HEK293 (cell line): ENCODE data around the gene CCDC17.

Experiments used
- CTCF ChIP-seq: fragments of 450-650 bp; formaldehyde crosslinking; IDR thresholded peaks from 2 replicates; pipeline ENCODE4 v1.5.1; 2016; ENCODE audit warnings: missing biosample characterization, missing genetic modification characterization
- HIC1 ChIP-seq: fragments of 450-650 bp; formaldehyde crosslinking; IDR thresholded peaks from 2 replicates; pipeline ENCODE4 v1.5.1; 2016; ENCODE audit warnings: missing biosample characterization, missing genetic modification characterization
- KLF16 ChIP-seq: fragments of 450-650 bp; formaldehyde crosslinking; IDR thresholded peaks from 2 replicates; pipeline ENCODE4 v1.5.1; 2017; ENCODE audit warnings: missing biosample characterization, missing genetic modification characterization
- OSR2 ChIP-seq: fragments of 450-650 bp; formaldehyde crosslinking; IDR thresholded peaks from 2 replicates; pipeline ENCODE4 v1.5.1; 2016; ENCODE audit warnings: missing biosample characterization, missing genetic modification characterization
- PRDM10 ChIP-seq: fragments of 450-650 bp; formaldehyde crosslinking; IDR thresholded peaks from 2 replicates; pipeline ENCODE4 v1.5.1; 2016; ENCODE audit warnings: missing biosample characterization, missing genetic modification characterization
- REPIN1 ChIP-seq: fragments of 450-650 bp; formaldehyde crosslinking; IDR thresholded peaks from 2 replicates; pipeline ENCODE4 v1.5.1; 2017; ENCODE audit warnings: missing biosample characterization, missing genetic modification characterization, low read depth
- SP2 ChIP-seq: fragments of 450-650 bp; formaldehyde crosslinking; IDR thresholded peaks from 2 replicates; pipeline ENCODE4 v1.5.1; 2016; ENCODE audit warnings: missing biosample characterization, missing genetic modification characterization
- ZFP3 ChIP-seq: fragments of 450-650 bp; formaldehyde crosslinking; IDR thresholded peaks from 2 replicates; pipeline ENCODE4 v1.5.1; 2016; ENCODE audit warnings: low read depth, missing biosample characterization, missing genetic modification characterization
- ZNF292 ChIP-seq: fragments of 450-650 bp; formaldehyde crosslinking; IDR thresholded peaks from 2 replicates; pipeline ENCODE4 v1.5.1; 2016; ENCODE audit warnings: low read depth, missing biosample characterization, missing genetic modification characterization, borderline replicate concordance
- ZNF660 ChIP-seq: fragments of 450-650 bp; IDR thresholded peaks from 2 replicates; pipeline ENCODE4 v1.5.1; 2018; ENCODE audit warnings: missing biosample characterization, mild to moderate bottlenecking, missing genetic modification characterization

- TF ChIP-seq CTCF (tag by site-specific recombination) (no peak), REPIN1 (tag by site-specific recombination) (no peak), KLF16 (no peak), ZNF292 (tag by site-specific recombination) (no peak), ZNF660 (no peak), OSR2 (tag by site-specific recombination) (no peak), SP2 (tag by site-specific recombination) (no peak), HIC1 (no peak), PRDM10 (tag by site-specific recombination) (no peak), ZFP3 (no peak)
Measured at GRCh38 chr1:45612941-45613579, 10.8 kb downstream of the CCDC17 start.
